Adrenal gland (tissue), 5 donors: ENCODE results near the gene CCDC152.

Experiments
- POLR2A ChIP-seq, 2 donors: fragments of 450-650 bp; IDR thresholded peaks; one replicate each; pipeline ENCODE4 v1.6.1; 2017; ENCODE audit warnings: antibody characterized with exemption in 2 of 2, mild to moderate bottlenecking in 2 of 2, moderate library complexity in 1 of 2
- TF ChIP-seq, protein P1 (sequence below), 6 experiments: fragments of 450-650 bp in 4 of 6; fragments of 200-600 bp in 2 of 6; sonication (generic) in 1 of 6; IDR thresholded peaks; 1 replicate in 5 of 6; 2 replicates in 1 of 6; pipeline versions ENCODE4 v1.5.1 to v1.8.0; 2016 to 2021; ENCODE audit warnings: antibody characterized with exemption in 6 of 6, mild to moderate bottlenecking in 2 of 6, moderate library complexity in 1 of 6
- donor health status: DM: no; HTN: no; CAD: no.

GRCh38 chr5:42749020-42749419 is 7.6 kb upstream of the CCDC152 start:
- TF ChIP-seq, protein P1, sequence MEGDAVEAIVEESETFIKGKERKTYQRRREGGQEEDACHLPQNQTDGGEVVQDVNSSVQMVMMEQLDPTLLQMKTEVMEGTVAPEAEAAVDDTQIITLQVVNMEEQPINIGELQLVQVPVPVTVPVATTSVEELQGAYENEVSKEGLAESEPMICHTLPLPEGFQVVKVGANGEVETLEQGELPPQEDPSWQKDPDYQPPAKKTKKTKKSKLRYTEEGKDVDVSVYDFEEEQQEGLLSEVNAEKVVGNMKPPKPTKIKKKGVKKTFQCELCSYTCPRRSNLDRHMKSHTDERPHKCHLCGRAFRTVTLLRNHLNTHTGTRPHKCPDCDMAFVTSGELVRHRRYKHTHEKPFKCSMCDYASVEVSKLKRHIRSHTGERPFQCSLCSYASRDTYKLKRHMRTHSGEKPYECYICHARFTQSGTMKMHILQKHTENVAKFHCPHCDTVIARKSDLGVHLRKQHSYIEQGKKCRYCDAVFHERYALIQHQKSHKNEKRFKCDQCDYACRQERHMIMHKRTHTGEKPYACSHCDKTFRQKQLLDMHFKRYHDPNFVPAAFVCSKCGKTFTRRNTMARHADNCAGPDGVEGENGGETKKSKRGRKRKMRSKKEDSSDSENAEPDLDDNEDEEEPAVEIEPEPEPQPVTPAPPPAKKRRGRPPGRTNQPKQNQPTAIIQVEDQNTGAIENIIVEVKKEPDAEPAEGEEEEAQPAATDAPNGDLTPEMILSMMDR (IDR thresholded peaks at IDR 0.05) = no peak
- TF ChIP-seq POLR2A (IDR thresholded peaks at IDR 0.05) = no peak
